22Rv1 (cell line): ENCODE measurements around the gene TBCEL.

ENCODE experiments used
- ZFX ChIP-seq: fragments of 450-650 bp; IDR thresholded peaks from 2 replicates; pipeline ENCODE4 v1.6.1; 2017; ENCODE audit warnings: antibody characterized with exemption, borderline replicate concordance
- TF ChIP-seq, protein P1 (sequence below): fragments of 450-650 bp; IDR thresholded peaks from 2 replicates; pipeline ENCODE4 v1.5.1; 2017; ENCODE audit warnings: mild to moderate bottlenecking

DNA sequence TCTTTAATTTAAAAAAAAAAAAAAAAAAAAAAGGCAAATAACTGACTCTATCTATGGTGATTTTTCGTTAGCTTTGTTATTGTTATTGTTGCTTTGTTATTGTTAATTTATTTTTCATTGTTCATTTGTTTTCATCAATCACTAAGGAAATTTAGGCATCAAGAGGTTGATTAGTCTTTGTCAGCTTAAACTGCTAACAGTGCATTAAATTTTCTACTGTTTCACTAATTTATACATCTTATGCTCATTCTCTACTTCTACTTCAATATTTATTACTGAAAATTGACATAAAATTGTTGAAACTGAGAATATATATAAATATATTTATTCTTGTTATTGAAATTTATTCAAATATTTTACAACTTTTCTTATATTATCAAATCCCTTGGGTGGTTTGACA, 24.0 kb downstream of the TBCEL start:
- TF ChIP-seq, protein P1, sequence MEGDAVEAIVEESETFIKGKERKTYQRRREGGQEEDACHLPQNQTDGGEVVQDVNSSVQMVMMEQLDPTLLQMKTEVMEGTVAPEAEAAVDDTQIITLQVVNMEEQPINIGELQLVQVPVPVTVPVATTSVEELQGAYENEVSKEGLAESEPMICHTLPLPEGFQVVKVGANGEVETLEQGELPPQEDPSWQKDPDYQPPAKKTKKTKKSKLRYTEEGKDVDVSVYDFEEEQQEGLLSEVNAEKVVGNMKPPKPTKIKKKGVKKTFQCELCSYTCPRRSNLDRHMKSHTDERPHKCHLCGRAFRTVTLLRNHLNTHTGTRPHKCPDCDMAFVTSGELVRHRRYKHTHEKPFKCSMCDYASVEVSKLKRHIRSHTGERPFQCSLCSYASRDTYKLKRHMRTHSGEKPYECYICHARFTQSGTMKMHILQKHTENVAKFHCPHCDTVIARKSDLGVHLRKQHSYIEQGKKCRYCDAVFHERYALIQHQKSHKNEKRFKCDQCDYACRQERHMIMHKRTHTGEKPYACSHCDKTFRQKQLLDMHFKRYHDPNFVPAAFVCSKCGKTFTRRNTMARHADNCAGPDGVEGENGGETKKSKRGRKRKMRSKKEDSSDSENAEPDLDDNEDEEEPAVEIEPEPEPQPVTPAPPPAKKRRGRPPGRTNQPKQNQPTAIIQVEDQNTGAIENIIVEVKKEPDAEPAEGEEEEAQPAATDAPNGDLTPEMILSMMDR: no peak
- TF ChIP-seq ZFX: no peak
